Measurements from ENCODE around the gene APMAP.

Gene APMAP

DNA sequence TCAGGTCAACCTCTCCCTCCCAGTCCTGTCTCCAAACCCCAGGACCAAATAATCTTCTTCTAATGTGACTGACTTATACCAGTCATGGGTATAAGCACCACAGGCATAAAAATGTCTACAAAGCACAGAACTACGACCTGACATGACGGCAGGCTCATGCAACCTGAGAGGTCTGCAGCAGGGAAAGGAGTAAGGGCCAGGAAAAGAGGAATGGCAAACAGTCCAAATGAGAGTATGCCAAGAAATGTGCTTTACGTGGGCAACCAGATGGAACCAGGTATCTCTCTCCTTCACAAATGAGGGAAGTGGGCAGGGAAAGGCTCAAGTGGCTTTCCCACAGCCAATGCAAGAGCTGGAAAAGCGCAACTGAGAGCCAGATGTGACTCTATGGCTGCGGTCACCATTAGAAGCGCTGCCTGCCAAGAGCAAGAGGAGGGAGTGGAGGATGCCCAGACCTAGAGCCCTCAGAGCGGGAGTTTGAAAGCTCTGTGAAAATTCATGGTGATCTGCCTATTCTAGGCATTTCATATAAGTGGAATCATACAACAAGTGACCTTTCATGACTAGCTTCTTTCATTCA is 6.0 kb downstream of the APMAP start:
- DNase-seq = no peak

DNA sequence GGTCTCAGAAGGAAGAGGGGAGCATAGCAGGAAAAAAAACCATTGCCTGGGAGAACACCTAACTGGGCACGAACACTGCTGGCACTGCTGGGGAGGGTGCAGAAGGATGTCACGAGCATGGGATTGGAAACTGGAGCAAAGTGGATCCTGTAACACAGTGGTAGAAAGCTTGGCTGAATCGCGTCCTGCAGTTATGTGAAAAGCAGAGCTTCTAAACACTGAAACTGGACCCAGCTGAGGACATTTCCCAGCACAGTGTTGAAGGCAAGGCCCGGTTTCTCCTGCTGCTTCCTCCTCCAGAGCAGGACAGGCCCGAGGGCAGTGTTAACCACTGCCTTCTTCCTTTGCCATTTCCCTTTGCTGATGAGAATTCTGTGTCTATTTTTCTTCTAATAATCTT is 6.7 kb downstream of the APMAP start:
- no peak for DNase-seq

DNA sequence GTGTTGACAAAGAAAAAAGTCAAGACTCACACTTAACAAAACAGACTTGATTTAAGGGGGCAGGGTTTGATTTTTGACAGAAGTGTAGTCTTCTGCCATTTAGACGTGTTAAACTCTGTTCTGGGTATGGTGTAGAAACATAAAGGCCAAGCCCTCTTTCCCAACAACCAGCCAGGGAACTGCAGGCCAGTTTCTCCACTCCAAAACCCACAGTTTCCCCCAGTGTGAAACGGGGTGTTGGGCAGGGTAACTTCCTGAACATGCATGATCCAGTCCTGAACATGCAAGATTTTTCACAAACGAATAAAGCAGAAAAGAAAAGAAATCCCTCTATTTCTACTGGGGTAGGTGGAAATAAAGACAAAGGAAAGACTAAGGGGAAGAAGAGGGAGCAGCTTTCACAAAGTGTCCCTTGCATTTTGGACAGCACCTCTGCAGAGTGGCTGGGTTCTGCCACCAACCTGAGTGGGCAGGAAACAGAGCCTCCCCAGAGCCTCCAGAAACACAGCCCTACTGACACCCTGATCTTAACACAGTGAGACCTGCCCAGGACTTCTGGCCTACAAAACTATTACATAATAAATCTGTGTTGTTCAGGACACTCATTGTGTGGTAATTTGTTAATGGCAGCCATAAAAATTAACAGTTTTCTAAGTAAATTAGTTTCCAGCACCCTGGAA is 7.5 kb downstream of the APMAP start:
- DNase-seq = no peak

DNA sequence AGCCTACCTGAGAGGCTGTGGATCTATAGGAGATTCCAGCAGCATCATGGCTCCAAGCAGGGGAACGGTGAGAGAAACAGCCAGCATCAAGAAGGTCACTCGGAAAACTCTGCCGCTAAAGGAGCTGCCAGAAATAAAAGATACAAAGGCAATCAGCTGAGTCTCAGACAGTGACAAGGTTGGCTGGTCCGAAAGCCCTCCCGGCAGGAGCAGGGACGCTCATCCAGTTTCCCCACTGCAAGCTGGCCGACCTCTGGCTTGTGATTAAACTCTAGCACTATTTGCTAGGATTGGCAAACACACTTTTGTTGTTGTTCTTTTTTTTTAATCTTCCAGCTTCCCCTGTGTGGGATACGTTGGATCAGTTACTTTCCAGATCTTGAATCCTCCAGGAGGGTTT is 8.7 kb downstream of the APMAP start:
- no peak for DNase-seq

DNA sequence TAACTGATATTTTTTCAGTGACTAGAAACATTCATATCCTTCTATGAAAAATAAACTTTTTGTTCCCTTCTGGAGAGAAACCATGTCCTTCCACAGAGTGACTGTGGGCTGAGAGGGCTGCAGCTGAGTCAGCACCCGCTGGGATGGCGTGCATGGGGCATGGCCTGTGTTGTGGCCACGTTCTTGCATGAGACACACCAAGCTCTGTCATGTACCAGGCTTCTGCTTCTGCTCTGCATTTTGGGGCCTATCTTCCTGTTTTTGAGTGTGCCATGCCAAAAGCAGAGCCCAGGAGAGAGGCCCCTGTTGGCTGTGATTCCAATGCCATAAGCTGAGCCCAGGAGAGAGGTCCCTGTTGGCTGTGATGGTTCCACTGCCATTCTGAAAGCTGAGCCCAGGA is 10.8 kb downstream of the APMAP start:
- DNase-seq = no peak

DNA sequence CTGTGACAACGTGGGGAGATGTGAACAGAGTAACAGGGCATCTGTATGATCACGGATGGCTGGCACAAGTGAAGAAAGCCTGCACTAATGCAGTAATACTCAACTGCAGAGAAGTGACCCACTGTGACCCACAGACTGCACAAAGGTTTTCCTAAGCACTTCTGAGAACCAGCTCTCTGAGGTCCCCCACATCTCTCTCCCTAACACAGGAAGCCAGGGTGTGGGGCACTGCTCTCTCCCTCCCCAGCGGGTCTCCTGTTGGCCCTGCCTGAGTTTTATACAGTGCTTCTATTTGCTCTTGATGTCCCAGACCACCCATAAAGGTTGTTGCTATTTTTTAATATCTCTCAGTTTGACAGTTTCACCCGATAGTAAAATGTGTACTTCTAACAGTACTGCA is 11.3 kb downstream of the APMAP start:
- DNase-seq = no peak

DNA sequence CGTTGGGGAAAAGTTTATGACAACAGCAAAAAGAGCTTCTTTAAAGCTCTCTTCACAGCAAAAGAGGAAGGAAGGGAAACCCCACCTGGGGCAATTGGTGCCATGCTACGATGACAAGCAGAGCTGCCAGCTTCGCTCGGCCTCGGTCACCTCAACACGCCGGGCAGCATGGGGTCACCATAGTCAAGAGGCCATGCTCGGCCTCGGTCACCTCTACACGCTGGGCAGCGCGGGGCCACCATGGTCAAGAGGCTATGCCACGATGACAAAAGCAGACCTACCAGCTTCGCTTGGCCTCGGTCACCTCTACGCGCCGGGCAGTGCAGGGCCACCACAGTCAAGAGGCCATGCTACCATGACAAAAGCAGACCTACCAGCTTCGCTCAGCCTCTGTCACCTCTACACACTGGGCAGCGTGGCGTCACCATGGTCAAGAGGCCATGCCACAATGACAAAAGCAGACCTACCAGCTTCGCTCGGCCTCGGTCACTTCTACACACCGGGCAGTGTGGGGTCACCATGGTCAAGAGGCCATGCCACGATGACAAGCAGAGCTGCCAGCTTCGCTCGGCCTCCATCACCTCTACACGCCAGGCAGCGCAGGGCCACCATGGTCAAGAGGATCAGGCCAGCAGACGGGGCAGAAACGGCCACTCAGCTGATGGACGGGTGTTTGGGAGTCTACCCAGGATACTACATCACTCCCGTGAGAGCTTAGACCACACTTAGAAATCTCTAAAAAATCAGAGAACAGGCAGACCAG is 12.1 kb downstream of the APMAP start:
- DNase-seq = no peak

DNA sequence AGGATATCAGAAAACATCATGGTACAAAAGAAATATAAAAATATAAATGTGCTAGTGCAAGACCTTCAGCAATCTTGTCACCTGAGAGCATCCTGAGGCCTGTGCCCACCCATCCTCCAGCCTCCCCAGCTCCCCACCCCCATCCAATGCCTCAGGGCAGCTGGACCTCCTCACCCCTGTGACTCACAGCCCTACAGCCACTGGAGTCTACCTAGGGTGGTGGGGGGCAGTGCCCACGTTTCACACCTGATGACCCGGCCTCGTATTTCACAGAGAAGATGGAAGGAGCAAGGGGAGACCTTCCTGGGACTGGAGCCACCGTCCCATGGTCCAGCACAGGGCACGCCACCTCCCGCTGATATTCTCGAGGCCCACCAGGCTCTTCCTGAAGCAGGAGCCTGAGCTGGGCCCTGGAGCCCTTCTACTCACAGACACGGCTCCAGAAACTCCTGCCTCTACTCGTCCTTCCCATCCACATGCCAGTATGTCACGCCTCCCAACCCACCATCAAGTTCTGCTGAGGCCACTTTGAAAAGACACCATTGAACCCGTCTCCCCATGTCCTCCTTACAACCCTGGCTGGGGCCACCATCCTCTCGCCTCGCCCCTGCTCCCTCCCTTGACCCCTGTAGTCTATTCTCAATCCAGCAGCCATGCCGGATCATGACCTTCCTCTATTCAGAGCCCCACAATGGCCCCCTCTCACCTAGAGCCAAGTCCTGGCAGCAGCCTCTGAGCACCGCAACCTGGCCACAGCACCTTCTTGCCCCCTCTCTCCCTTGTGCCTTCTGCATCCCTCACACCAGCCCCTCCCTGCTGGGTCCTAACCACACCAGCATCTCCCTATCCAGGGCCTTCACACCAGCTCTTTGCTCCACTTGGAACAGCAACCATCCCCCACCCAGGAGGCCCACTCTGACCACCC is 13.3 kb downstream of the APMAP start:
- DNase-seq = no peak

DNA sequence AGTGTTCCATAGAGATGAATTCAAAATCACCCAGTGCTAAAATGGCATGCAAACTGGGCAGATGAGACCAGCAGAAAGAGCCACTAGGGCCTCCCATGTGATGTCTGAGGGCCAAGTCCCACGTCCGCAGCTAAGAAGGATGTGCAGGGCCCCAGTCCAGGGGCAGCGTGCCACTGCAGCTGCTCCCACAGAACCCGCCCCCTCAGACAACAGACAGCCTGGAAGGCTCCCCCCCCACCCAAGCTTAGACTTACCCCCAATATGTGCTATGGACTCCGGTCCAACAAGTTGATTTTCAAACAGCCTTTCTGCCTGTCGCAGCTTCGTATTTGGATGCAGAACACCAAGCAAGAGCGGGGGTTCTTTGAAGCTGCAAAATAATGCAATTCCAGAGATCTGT is 14.0 kb downstream of the APMAP start:
- DNase-seq = no peak

DNA sequence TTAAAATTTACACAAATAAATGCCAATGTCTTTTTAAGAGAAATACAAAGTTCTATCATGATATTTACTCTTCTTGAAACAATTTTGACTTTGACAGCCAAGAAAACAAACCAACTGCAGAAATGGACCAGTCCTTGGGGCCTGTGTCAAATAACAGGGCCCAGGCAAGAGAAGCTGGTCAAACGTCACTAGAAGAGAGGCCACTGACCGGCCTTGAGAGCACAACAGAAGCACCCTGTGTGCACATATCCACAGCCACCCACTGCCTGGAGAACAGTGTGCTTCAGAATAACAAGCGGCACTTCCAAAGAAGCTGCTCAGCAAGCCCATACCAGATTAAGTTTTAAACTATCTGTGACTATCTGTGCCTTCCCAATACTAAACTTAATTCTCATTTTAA is 14.8 kb downstream of the APMAP start:
- no peak for DNase-seq

DNA sequence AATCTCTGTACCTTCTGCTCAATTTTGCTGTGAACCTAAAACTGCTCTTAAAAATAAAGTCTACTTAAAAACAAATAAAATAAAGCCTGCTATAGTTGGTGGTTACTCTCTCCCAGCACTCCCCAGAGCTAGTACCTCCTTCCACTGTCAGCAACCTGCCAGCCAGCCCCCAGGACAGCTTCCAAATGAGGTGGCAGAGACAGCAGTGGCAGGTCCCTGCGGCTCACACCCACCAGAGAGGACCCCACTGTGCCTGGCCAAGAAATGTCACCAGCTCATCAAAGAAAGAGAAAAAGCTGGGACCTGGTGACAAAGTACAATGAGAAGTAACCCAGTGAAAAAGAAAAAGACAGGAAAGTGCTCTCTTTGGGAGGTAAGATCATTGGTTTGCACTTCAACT is 15.2 kb downstream of the APMAP start:
- no peak for DNase-seq

DNA sequence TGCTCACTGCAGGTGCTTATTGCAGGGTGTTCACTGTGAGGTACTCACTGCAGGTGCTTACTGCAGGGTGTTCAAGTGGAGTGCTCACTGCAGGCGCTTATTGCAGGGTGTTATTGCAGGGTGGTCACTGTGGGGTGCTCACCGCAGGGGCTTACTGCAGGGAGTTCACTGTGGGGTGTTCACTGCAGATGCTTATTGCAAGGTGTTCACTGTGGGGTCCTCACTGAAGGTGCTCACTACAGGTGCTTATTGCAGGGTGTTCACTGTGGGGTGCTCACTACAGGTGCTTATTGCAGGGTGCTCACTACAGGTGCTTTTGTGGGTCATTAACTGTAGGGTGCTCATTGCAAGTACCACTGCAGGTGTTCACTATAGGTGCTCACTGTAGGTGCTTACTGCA is 20.2 kb downstream of the APMAP start:
- no peak for DNase-seq

DNA sequence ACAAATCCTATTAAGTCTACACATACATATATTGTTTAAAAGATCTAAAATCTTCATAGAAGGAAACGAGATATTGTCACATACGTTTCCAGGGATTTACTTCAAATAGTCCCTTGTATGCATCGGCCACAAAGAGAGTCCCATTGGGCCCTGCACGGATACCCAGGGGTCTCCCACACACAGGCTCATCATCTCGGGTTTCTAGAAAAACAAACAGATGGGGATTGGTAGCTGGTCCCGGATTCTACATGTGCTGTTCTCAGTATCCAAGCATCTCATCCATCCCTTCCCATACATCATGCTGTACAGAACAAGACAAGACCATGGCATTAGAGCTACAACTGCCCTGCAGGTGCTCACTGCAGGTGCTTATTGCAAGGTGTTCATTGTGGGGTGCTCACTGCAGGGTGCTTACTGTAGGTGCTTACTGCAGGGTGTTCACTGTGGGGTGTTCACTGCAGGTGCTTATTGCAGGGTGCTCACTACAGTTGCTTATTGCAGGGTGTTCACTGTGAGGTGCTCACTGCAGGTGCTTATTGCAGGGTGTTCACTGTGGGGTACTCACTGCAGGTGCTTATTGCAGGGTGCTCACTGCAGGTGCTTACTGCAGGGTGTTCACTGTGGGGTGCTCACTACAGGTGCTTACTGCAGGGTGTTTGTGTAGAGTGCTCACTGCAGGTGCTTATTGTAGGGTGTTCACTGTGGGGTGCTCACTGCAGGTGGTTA is 21.0 kb downstream of the APMAP start:
- no peak for DNase-seq

DNA sequence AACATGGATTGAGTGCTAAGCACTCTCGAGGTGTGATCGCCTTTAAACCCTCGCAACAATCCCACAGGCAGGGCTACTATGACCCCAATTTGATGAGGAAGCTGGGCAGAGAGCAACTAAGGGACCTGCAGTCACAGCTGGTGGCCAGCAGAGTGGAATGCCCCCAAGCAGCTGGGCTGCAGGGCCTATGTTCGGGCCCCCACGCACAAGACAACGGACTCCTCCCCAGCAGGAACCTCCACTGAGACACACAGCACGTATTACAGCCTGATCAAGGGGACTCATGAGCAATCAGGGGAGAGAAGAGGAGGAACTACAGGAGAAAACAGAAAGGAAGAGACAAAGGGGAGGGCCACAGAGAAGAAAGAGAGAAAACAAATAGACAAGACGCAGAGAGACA is 21.8 kb downstream of the APMAP start:
- DNase-seq = no peak

DNA sequence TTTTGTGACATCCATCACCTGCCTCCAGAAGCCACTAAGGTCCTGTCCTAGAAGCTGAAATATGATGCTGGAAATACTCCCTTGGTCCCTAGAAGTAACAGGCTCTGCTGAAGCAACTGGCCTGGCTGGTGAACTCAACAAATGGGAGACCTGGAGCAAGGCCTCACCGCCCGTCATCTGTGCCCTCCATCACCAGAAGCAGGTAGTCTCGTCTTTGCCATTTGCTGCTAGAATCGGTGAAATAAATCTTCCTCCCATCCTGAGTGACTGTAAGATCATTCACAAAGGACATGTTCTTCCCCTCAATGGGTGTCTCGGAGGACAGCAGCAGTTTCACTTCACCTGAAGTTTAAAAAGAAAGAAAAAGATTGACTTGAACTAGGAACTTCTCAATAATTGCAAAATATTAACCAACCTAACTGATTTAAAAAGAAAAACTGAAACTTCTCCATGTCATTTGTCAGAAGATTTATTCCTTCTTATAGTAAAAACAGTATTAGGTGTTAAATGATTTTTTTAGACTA is 22.5 kb downstream of the APMAP start:
- no peak for DNase-seq

DNA sequence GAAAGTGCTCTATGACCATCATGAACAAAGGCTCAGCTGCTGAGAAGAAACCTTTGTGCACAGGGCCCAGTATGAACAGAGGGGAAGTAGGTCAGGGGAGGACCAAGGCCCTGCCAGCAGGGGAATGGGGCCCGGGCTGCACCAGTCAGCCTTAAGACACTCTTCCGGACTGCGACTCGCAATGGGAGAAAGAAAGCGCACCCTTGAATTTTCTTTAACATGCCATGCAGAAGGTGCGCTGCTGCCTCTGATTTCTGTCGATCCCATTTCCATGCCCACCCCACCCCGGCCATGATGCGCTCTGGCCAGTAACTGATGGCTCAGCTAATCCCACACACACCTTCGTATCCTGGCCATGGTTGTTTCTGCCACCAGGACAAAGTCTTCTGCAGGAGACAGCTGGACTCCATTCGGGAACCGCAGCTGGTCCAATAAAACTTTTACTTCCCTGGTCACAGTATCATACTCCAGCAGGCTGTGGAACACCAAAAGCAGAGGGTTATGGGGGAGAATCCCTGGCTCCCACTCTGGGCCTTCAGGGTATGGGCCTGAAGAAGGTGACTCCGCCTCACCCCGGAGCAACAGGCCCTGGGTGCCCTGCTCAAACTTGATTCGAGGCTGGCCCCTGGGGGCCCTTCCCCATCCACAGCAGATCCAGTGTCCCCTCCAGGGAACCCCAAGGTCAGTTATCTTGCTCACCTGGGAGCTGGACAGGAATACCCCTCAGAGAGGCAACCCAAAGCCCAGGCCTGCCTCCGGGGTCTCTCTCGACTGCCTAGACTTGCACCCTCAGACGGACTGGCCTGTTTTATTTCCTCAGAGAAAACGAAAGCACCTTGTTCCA is 23.1 kb downstream of the APMAP start:
- DNase-seq = no peak

DNA sequence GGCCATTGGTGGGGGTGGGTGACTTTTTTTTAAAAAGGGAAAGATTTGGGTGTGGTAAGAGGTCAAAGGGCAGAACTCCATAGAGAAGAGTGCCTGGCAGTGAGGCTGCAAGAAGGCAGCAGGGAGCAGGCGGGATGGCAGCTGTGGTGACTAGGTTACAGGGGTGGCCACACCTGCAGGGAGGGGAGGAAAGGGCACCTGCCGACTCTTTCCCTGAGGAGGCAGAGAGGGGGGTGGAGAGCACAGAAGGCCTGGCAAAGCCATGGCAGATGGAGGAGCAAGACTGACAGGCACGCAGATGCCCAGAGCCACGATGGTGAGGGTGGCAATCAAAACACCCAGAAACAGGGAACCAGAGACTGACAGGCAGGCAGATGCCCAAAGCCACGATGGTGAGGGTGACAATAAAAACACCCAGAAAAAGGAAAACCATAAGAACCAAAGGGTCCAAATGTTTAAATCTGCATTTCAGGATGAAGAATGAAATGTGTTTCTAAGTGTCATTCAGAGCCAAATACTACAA is 24.2 kb downstream of the APMAP start:
- DNase-seq = no peak

DNA sequence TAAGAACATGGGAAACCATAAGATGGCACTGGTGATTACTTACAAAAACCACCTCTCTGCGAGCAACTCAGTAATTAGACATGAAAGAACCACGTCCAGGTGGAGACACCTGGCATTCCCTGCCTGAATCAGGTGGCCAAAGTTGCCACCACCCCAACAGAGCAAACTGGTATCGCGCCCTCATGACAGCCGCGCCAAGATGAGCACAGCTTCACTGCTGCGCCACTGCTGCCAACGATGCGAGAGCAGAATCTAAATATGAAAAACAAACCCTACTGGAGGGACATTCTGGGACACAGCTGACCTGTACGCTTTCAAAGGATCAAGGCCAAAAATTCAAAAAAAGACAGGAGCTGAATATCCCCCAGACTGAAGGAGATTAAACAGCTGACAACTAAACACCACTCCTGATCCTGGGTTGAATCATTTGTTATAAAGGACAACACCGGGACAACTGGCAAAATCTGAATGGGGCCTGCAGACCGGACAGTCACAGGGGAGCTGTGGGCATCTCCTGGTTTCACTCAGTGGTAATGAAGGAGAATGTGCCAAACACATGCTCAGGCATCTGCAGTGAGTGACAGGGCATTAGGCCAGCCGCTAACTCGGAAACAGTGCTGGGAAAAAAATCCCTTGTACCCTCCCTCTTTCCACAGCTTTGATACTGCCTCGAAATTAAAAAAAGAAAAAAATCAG is 26.1 kb downstream of the APMAP start:
- DNase-seq = no peak

DNA sequence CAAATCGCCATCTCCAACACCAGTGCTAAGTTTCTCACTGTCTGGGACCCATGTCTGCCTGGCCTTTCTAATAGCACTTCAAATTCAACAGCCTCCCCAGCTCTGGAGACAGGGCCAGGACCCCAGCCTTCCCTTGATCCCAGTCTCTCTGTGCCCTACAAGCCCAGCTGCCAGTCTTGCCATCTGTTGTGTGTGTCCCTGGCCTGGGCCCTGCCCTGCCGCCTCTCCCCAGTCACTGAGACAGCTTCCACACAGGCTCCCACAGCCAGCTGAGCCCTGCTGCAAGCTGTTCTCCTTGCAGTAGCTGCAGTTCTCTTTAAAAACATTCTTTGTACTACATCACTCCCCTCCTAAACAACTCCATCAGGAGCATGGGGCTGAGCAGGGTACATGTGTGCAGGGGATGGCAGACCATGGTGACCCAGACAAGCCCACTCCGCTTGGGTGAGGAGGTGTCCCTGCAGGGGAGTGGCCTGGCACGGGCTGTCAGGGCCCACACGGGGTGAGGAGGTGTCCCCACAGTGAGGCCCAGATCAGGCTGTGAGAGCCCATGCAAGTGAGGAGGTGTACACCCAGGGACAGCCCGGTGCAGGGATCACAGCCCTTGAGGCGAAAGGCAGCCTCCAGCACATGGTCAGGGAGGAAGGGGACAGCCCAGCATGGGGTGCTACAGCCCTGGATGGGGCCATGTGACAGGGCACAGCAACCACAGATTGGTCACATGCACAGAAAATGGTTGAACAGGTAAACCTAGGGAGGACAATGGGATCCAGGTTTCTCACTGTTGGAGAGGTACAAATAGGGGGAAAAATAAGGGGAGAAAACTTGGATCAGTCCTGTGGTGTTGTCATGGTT is 27.3 kb downstream of the APMAP start:
- no peak for DNase-seq

DNA sequence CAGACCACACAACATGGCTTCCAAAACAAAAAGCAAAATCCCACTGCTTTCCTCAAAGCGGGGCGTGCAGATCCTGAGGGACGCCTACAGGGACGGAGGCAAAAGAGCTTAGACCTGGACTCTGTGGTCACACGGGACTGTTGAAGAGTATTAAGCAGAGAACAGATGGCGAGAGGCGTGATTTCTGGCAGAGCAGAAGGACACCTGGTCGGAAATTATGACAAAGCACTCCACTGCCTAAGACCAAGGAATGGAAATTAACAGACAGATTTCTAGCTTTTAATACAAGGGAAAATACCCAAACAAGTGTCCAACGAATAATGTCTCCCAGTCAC is 28.1 kb downstream of the APMAP start:
- no peak for DNase-seq
